OCI-LY3 (cell line): ENCODE results near the gene TAT.

ENCODE experiments used
- H2AFZ ChIP-seq: fragments of 200-600, 300-600 bp; shearing (Covaris generic); 2 replicates; pipeline ENCODE4 v1.6.0; 2014; ENCODE audit warnings: antibody characterized with exemption, low read depth, low read length
- H3K27ac ChIP-seq: fragments of 200-600, 300-600 bp; sonication (generic); 2 replicates; pipeline ENCODE4 v1.5.1; 2014; ENCODE audit warnings: mild to moderate bottlenecking, low read length, moderate library complexity, mixed read lengths
- H3K27me3 ChIP-seq: fragments of 200-600, 300-600 bp; sonication (generic); 2 replicates; pipeline ENCODE4 v1.6.1; 2014; ENCODE audit warnings: low read depth, low read length, mixed read lengths
- H3K36me3 ChIP-seq: fragments of 200-600, 300-600 bp; sonication (generic); replicated peaks from 2 replicates; pipeline ENCODE3; 2014; ENCODE audit warnings: low read depth, low read length, mixed read lengths
- H3K4me1 ChIP-seq: fragments of 300-600, 200-600 bp; sonication (generic); 2 replicates; pipeline ENCODE4 v1.6.1; 2014; ENCODE audit warnings: low read length, mixed read lengths
- H3K4me2 ChIP-seq: fragments of 200-600, 300-600 bp; sonication (generic); 2 replicates; pipeline ENCODE4 v1.6.1; 2014; ENCODE audit warnings: low read length, mixed read lengths
- H3K4me3 ChIP-seq: fragments of 300-600, 200-600 bp; sonication (generic); 2 replicates; pipeline ENCODE4 v1.5.1; 2014; ENCODE audit warnings: antibody characterized with exemption, mild to moderate bottlenecking, low read length, moderate library complexity
- H3K79me2 ChIP-seq: fragments of 300-600, 200-600 bp; shearing (Covaris generic); 2 replicates; pipeline ENCODE4 v1.6.1; 2014; ENCODE audit warnings: mild to moderate bottlenecking, low read length, mixed read lengths
- H3K9ac ChIP-seq: fragments of 300-600, 200-600 bp; shearing (Covaris generic); 2 replicates; pipeline ENCODE4 v1.6.0; 2014; ENCODE audit warnings: mild to moderate bottlenecking, low read length, moderate library complexity
- H3K9me3 ChIP-seq: fragments of 200-600, 300-600 bp; shearing (Covaris generic); 2 replicates; pipeline ENCODE4 v1.6.1; 2014; ENCODE audit warnings: low read length, mixed read lengths; ENCODE audit not compliant: insufficient read depth
- H4K20me1 ChIP-seq: fragments of 200-600, 300-600 bp; sonication (generic); 2 replicates; pipeline ENCODE4 v1.6.1; 2016; ENCODE audit warnings: low read length, mixed read lengths; ENCODE audit not compliant: insufficient read depth
- CTCF ChIP-seq: fragments of 200-600, 300-600 bp; sonication (generic); IDR thresholded peaks from 2 replicates; pipeline ENCODE4 v1.5.1; 2014; ENCODE audit warnings: antibody characterized with exemption, low read length, low read depth
- EZH2phosphoT487 ChIP-seq: fragments of 200-600 bp; shearing (Covaris generic); IDR thresholded peaks from 2 replicates; pipeline ENCODE4 v1.6.1; 2018; ENCODE audit warnings: antibody characterized with exemption, mixed run types, low read depth

The TAT gene

GRCh38 chr16:71568551-71568950 lies 8.3 kb downstream of the TAT start:
- Histone ChIP-seq H3K9ac (no peak overlapping the region), H2AFZ (no peak overlapping the region), H3K27me3 (no peaks in the 10 kb centered on the region), H3K4me2 (no peak overlapping the region), H3K79me2 (no peaks in the 10 kb centered on the region), H3K27ac (no peak overlapping the region), H4K20me1 (no peaks in the 10 kb centered on the region), H3K36me3 (no peaks in the 10 kb centered on the region), H3K9me3 (no peaks in the 10 kb centered on the region), H3K4me1 (peaks cover 21% of the 10 kb centered on the region), H3K4me3 (no peak overlapping the region)
- TF ChIP-seq CTCF (no peak), EZH2phosphoT487 (no peak)

DNA sequence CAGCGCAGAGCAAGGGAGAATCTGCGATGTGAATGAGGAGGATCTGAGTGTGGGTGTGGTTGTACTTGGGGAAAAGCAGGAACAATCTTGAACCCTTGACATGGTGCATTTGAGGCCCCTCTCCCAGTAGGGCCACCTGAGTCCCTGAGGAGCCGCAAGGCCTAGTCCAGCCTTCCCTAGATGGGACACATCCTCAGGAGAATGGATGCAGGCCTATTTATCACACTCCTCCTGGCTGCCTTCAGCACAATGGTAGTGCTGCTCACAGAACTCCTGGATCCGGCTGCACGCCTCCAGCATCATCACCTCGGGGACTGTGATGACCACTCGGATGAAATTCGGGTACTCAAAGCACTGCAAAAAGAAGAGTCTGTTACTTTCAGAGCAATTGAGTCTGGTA lies 9.0 kb downstream of the TAT start:
- no peaks in the 10 kb centered on the region for H3K36me3 ChIP-seq
- no peaks in the 10 kb centered on the region for H3K79me2 ChIP-seq
- H3K27me3 ChIP-seq, result no peaks in the 10 kb centered on the region
- H3K9me3 ChIP-seq, result no peaks in the 10 kb centered on the region
- H3K9ac ChIP-seq, result no peak overlapping the region
- H3K4me1 ChIP-seq, result peaks cover 24% of the 10 kb centered on the region
- TF ChIP-seq EZH2phosphoT487, result no peak
- no peak for TF ChIP-seq CTCF
- no peaks in the 10 kb centered on the region for H4K20me1 ChIP-seq
- no peak overlapping the region for H3K4me2 ChIP-seq
- no peak overlapping the region for H3K4me3 ChIP-seq
- H3K27ac ChIP-seq, result no peak overlapping the region
- H2AFZ ChIP-seq, result no peak overlapping the region

DNA sequence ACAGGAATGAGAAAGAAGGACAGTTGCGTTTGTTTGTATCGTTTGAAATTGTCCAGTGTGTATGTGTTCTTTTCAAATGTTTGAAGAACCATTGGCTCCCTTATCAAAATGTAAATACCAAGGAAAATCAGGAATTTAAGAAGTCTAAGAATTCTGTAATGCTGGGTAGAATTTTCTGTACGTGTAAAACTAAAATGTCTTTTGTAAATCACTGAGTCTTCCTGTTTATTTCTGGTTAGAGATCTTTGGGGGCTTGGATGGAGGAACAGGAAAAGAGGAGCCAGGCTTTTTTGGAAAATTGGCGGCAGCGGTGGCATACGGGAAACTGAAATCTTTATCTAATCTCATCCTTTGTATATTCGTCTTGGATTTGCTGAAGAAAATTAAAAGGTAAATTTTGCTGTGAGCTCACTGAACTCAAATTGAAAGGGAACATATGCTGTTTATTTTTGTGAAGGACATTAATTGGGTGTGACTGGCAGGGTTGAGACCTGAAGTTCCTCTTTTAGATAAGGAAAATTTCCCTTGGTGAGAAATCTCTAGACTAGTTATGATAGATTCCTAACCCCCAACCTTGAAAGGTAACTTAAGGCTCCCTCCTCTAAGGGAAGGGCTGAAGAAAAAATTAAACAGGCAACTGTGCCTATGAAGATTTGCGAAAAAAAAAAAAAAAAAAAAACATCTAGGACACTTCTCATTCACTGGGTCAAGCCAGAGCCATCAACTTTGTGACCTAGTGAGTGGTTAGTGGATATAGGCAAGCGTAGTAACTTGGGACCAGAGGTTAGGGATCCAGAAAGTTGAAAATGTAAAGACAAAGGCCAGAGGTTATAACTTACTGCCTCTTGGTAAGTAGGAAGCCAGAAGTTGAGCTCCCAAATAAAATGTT lies 10.8 kb downstream of the TAT start:
- peaks cover 24% of the 10 kb centered on the region for H3K4me1 ChIP-seq
- TF ChIP-seq EZH2phosphoT487 (no peak), CTCF (no peak)
- H4K20me1 ChIP-seq, result no peaks in the 10 kb centered on the region
- H3K9ac ChIP-seq, result peak overlapping the region; percentile 80
- H3K9me3 ChIP-seq, result no peaks in the 10 kb centered on the region
- peak overlapping the region; percentile 77 for H3K4me3 ChIP-seq
- H3K27me3 ChIP-seq, result no peaks in the 10 kb centered on the region
- peak overlapping the region; percentile 20; the same call in 1 of the 2 replicates for H2AFZ ChIP-seq
- no peaks in the 10 kb centered on the region for H3K36me3 ChIP-seq
- H3K79me2 ChIP-seq, result no peaks in the 10 kb centered on the region
- peak overlapping the region; percentile 93 for H3K4me2 ChIP-seq
- H3K27ac ChIP-seq, result peak overlapping the region; percentile 99

DNA sequence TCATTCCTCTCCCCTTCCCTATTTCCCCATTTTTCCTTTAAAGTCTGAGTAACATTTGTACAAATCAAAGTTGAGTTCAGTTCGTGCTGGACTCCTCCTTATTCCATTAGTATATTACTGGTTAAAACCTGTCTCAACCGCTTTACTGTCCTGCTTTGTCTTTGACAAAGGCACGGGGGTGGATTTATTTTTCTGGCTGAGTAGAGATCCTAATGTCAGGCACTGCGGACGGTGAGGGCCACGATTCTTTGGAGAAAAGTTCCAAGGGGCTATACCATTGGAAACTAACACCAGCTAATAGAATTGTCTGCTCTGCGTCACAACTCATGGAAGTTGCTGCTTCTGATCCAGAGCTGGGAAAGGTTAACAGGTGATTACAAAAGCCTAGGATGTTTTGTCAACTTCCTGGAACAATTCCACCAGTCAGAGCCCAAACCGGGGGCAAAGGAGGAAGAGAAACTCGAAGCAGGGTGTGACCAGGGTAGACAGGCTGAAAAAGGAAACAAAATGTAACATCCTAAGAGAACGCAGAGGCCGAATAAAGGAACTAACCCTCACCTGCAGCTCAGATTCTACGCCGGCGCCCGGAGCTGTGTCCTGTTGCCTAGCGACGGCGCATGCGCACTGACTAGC lies 12.4 kb downstream of the TAT start:
- Histone ChIP-seq H3K79me2 (no peaks in the 10 kb centered on the region), H3K4me1 (peaks cover 24% of the 10 kb centered on the region), H3K27ac (peak overlapping the region; percentile 99), H3K27me3 (no peaks in the 10 kb centered on the region), H4K20me1 (no peaks in the 10 kb centered on the region), H3K36me3 (no peaks in the 10 kb centered on the region), H3K9ac (peak overlapping the region; percentile 83), H2AFZ (peak overlapping the region; percentile 87), H3K9me3 (no peaks in the 10 kb centered on the region), H3K4me3 (peak overlapping the region; percentile 77), H3K4me2 (peak overlapping the region; percentile 93)
- TF ChIP-seq CTCF (no peak), EZH2phosphoT487 (no peak)
